Stimulated activated CD4-positive, alpha-beta T cell treated with anti-CD3 and anti-CD28 coated beads, Interleukin-12 subunit alpha, Interleukin-12 subunit beta, amount 100 ng/mL, for 48 hours (primary cell): Measurements from ENCODE around the gene TSPAN4.

Experiments used
- DNase-seq, 3 donors: peaks; one replicate each; pipeline ENCODE4 v3.0.0-alpha.2; 2020; ENCODE audit warnings: low read depth in 2 of 3, low spot score in 1 of 3

The TSPAN4 gene

GRCh38 chr11:821512-822371, 20.9 kb upstream of the TSPAN4 start:
- DNase-seq = no peak

- DNase-seq = no peak
These were observed 19.0 kb upstream of the TSPAN4 start for GRCh38 chr11:823441-824291.

GRCh38 chr11:824292-824880, 18.3 kb upstream of the TSPAN4 start:
- DNase-seq = no peak

- DNase-seq = no peak
These were observed 17.7 kb upstream of the TSPAN4 start for GRCh38 chr11:824942-825341.

- no peak for DNase-seq
These were observed 17.1 kb upstream of the TSPAN4 start for GRCh38 chr11:825366-826226.

- DNase-seq = no peak
These were observed 16.4 kb upstream of the TSPAN4 start for GRCh38 chr11:826227-826621.

- DNase-seq = no peak
These were observed 15.9 kb upstream of the TSPAN4 start for GRCh38 chr11:826836-827145.

GRCh38 chr11:827146-827896, 15.3 kb upstream of the TSPAN4 start:
- DNase-seq = no peak

GRCh38 chr11:827897-828192, 14.8 kb upstream of the TSPAN4 start, which contains the start of gene CRACR2B:
Gene CRACR2B, plus strand, starts transcription at chr11:827919. Its CDS starts 689 bp downstream, at chr11:828608.
- no peak for DNase-seq

GRCh38 chr11:828506-829175, 14.0 kb upstream of the TSPAN4 start:
- DNase-seq = no peak

GRCh38 chr11:829176-829846, 13.3 kb upstream of the TSPAN4 start:
- DNase-seq = no peak

GRCh38 chr11:829847-830294, 12.8 kb upstream of the TSPAN4 start:
- no peak for DNase-seq

- DNase-seq = no peak
These were observed 12.1 kb upstream of the TSPAN4 start for GRCh38 chr11:830295-831117.

GRCh38 chr11:831118-831864, 11.4 kb upstream of the TSPAN4 start:
- DNase-seq = no peak

- DNase-seq = no peak
These were observed 10.6 kb upstream of the TSPAN4 start for GRCh38 chr11:831961-832528.

GRCh38 chr11:832529-833113, 10.0 kb upstream of the TSPAN4 start, which contains the start of gene CD151:
Gene CD151, plus strand, starts transcription at chr11:832952. Its CDS starts 3,118 bp downstream, at chr11:836070.
- DNase-seq = no peak
